Endothelial cell of umbilical vein (primary cell): Measurements from ENCODE around the gene PRKCZ. TPM values are rescaled to one million over a fixed set of nuclear protein-coding genes. Genes with fewer than 3 reads are reported as not detected.

ENCODE experiments used
- Bru-seq: library from RNA; stranded (reverse); fragments of 400-500 nt; gene quantifications from one replicate; lab custom pipeline; 2021; lab: Mats Ljungman, UMichigan
- BruChase-seq, 2 experiments: library from RNA; stranded (reverse); fragments of 400-500 nt; gene quantifications; one replicate each; lab custom pipeline; 2021; lab: Mats Ljungman, UMichigan
- BruUV-seq: library from RNA; stranded (reverse); fragments of 400-500 nt; replicated peaks from 2 replicates; lab custom pipeline; 2021; lab: Mats Ljungman, UMichigan
- CTCF ChIA-PET: fragments of 300-600, 350-600 bp; sonication (Branson Sonifier 250); formaldehyde crosslinking; loops from one replicate; lab custom pipeline; 2021; ENCODE audit warnings: antibody characterized with exemption, inconsistent platforms; lab: Charles Lee
- POLR2A ChIA-PET: fragments of 300-600, 350-600 bp; sonication (Branson Sonifier 250); formaldehyde crosslinking; loops from one replicate; lab custom pipeline; 2021; ENCODE audit warnings: antibody characterized with exemption, inconsistent platforms; lab: Charles Lee
- DNase-seq: peaks from one replicate; pipeline ENCODE4 v3.0.0-alpha.2; 2011; ENCODE audit warnings: low read depth, low spot score
- FAIRE-seq: peaks from 2 replicates; lab custom pipeline; 2011; peaks lifted over from hg19 to GRCh38; lab: Jason Lieb, UNC
- H2AFZ ChIP-seq: 2 replicates; pipeline ENCODE4 v1.6.0; 2012; ENCODE audit warnings: low read depth, low read length, control low read depth, inconsistent platforms
- H3K27ac ChIP-seq: 2 replicates; pipeline ENCODE4 v1.5.1; 2011; ENCODE audit warnings: low read depth, mild to moderate bottlenecking, control low read depth, low read length, moderate library complexity; ENCODE audit not compliant: insufficient read depth
- H3K27me3 ChIP-seq, 2 experiments: 2 replicates each; pipeline versions ENCODE4 v1.6.0 to v1.6.1; 2011; ENCODE audit warnings: low read length in 2 of 2, mixed read lengths in 1 of 2; ENCODE audit not compliant: control insufficient read depth in 2 of 2, insufficient read depth in 2 of 2
- H3K36me3 ChIP-seq, 2 experiments: 2 replicates in 1 of 2; 3 replicates in 1 of 2; pipeline ENCODE4 v1.5.1; 2011; ENCODE audit warnings: low read length in 2 of 2, mild to moderate bottlenecking in 1 of 2, moderate library complexity in 1 of 2; ENCODE audit not compliant: control insufficient read depth in 2 of 2, insufficient read depth in 2 of 2; ENCODE audit errors: extremely low read depth in 1 of 2
- H3K4me1 ChIP-seq: 3 replicates; pipeline ENCODE4 v1.5.1; 2011; ENCODE audit warnings: mild to moderate bottlenecking, low read length; ENCODE audit not compliant: control insufficient read depth, insufficient read depth; ENCODE audit errors: extremely low read depth
- H3K4me2 ChIP-seq: 2 replicates; pipeline ENCODE4 v1.6.1; 2011; ENCODE audit warnings: low read length, control low read depth, mixed read lengths; ENCODE audit not compliant: insufficient read depth
- H3K4me3 ChIP-seq, 3 experiments: fragments of 200-600 bp in 1 of 3; sonication (generic), shearing (Covaris generic) in 1 of 3; replicated peaks in 1 of 3; 2 replicates each; pipeline ENCODE4 v1.5.1; 2011 to 2016; ENCODE audit warnings: control low read depth in 3 of 3, low read length in 3 of 3, mild to moderate bottlenecking in 2 of 3, inconsistent platforms in 1 of 3, low read depth in 1 of 3, moderate library complexity in 1 of 3; ENCODE audit not compliant: insufficient read depth in 1 of 3
- H3K79me2 ChIP-seq: 2 replicates; pipeline ENCODE4 v1.6.0; 2012; ENCODE audit warnings: low read length, inconsistent platforms; ENCODE audit not compliant: control insufficient read depth, insufficient read depth
- H3K9ac ChIP-seq: replicated peaks from 2 replicates; pipeline ENCODE3; 2011; ENCODE audit warnings: low read length, control low read depth; ENCODE audit not compliant: insufficient read depth; ENCODE audit errors: extremely low read depth
- H3K9me1 ChIP-seq: replicated peaks from 3 replicates; pipeline ENCODE4 v1.6.0; 2011; ENCODE audit warnings: mild to moderate bottlenecking, low read length; ENCODE audit not compliant: control insufficient read depth, insufficient read depth; ENCODE audit errors: extremely low read depth
- H3K9me3 ChIP-seq: replicated peaks from 2 replicates; pipeline ENCODE4 v1.5.1; 2012; ENCODE audit warnings: low read length, inconsistent platforms; ENCODE audit not compliant: control insufficient read depth, insufficient read depth
- H4K20me1 ChIP-seq: replicated peaks from 2 replicates; pipeline ENCODE3; 2011; ENCODE audit warnings: mild to moderate bottlenecking, low read length; ENCODE audit not compliant: control insufficient read depth, insufficient read depth; ENCODE audit errors: extremely low read depth
- CTCF ChIP-seq, 2 donors: IDR thresholded peaks; 1 replicate in 1 of 2; 2 replicates in 1 of 2; pipeline ENCODE4 v1.5.1; 2011; ENCODE audit warnings: low read length in 2 of 2, mild to moderate bottlenecking in 2 of 2, moderate library complexity in 2 of 2, control low read depth in 1 of 2, inconsistent platforms in 1 of 2, low read depth in 1 of 2; ENCODE audit not compliant: insufficient read depth in 1 of 2; ENCODE audit errors: extremely low read depth in 1 of 2
- EZH2 ChIP-seq: IDR thresholded peaks from 2 replicates; pipeline ENCODE4 v1.6.1; 2012; ENCODE audit warnings: borderline replicate concordance, low read depth, mild to moderate bottlenecking, moderate library complexity, low read length, inconsistent platforms; ENCODE audit not compliant: severe bottlenecking
- FOS ChIP-seq: IDR thresholded peaks from 2 replicates; pipeline ENCODE4 v1.6.1; 2011; ENCODE audit warnings: mild to moderate bottlenecking, low read length, moderate library complexity, borderline replicate concordance; ENCODE audit not compliant: insufficient read depth
- GATA2 ChIP-seq: IDR thresholded peaks from 2 replicates; pipeline ENCODE4 v1.7.0; 2011; ENCODE audit warnings: low read depth, mild to moderate bottlenecking, moderate library complexity, mixed read lengths, low read length; ENCODE audit not compliant: insufficient read length, insufficient read depth
- JUN ChIP-seq: IDR thresholded peaks from 2 replicates; pipeline ENCODE4 v1.6.1; 2011; ENCODE audit warnings: borderline replicate concordance, low read depth; ENCODE audit not compliant: insufficient read length, insufficient read depth
- MAX ChIP-seq: IDR thresholded peaks from 2 replicates; pipeline ENCODE4 v1.6.1; 2011; ENCODE audit not compliant: insufficient read depth, insufficient read length
- MYC ChIP-seq: IDR thresholded peaks from one replicate; pipeline ENCODE4 v1.6.1; 2011; ENCODE audit warnings: mild to moderate bottlenecking, low read depth, low read length
- POLR2A ChIP-seq: IDR thresholded peaks from 2 replicates; pipeline ENCODE4 v1.6.1; 2012; ENCODE audit warnings: low read depth, mild to moderate bottlenecking, control low read depth, low read length
- POLR2AphosphoS5 ChIP-seq: IDR thresholded peaks from 2 replicates; pipeline ENCODE4 v1.6.1; 2012; ENCODE audit warnings: low read depth, mild to moderate bottlenecking, control low read depth, low read length, moderate library complexity; ENCODE audit not compliant: insufficient read depth
- dilution Hi-C: fragments of 300-500 bp; cut with MboI; formaldehyde crosslinking; loops from one replicate; pipeline ENCODE4 v1.15.0; 2019; ENCODE audit warnings: low sequenced_read_pairs; ENCODE audit not compliant: extremely low pct_ligation_motif_present
- intact Hi-C: fragments of 100-400 bp; cut with micrococcal nuclease; formaldehyde crosslinking; loops from one replicate; pipeline ENCODE4 v1.10.0; 2022
- long read RNA-seq: library from polyadenylated mRNA; stranded (forward); transcript quantifications from one replicate; pipeline ENCODE4 v2.0.0, GENCODE V29; 2021
- polyA minus RNA-seq, 3 experiments: library from RNA; depleted of rRNA, polyadenylated mRNA; stranded (reverse); fragments of >200 nt; gene quantifications; 1 replicate in 1 of 3; 2 replicates in 2 of 3; pipeline ENCODE4 v1.2.3, GENCODE V29; 2011
- polyA plus RNA-seq, 4 experiments: library from polyadenylated mRNA; depleted of rRNA in 3 of 4; stranded (reverse) in 3 of 4; unstranded in 1 of 4; fragments of >200 nt; gene quantifications; 2 replicates each; pipeline versions ENCODE4 v1.2.1 to v1.2.3, GENCODE V29; 2011 to 2012; ENCODE audit warnings: missing spikeins in 1 of 4
- total RNA-seq: library from RNA; stranded (reverse); gene quantifications from 2 replicates; pipeline ENCODE4 v1.2.3, GENCODE V29; 2021

The PRKCZ gene
- total RNA-seq (0.44 and 1.7 TPM in 2 replicates), polyA plus RNA-seq (0.11 and 0.22 TPM in 2 replicates), polyA minus RNA-seq (0.57 TPM in 1 of 2 replicates, not detected in the other), Bru-seq, nascent RNA (percentile 14 among the genes with signal in this experiment), BruChase-seq, experiment 1, labeled RNA remaining after a 6-hour chase (percentile 11 among the genes with signal in this experiment), BruChase-seq, experiment 2, labeled RNA remaining after a 2-hour chase (percentile 14 among the genes with signal in this experiment)
- polyA plus RNA-seq (2011; cell fraction: cytosol; rRNA removed), result 0.14 and 0.25 TPM in 2 replicates
- 0.38 and 0.76 TPM in 2 replicates for polyA plus RNA-seq (2011; cell fraction: nucleus; rRNA removed)
- polyA plus RNA-seq (2012), result 0.15 and 0.53 TPM in 2 replicates
- polyA minus RNA-seq (2011; cell fraction: cytosol; rRNA and poly(A)+ RNA removed), result 5.8 TPM
- polyA minus RNA-seq (2011; cell fraction: nucleus; rRNA and poly(A)+ RNA removed), result not detected in 2 replicates
- long read RNA-seq, partial matches to known transcripts, result 1 of 1 reads
- long read RNA-seq, other reads (novel, unspliced or antisense), result 0 of 1 reads

- peaks cover 28% of the 10 kb centered on the region in 2 experiments for H3K27me3 ChIP-seq
- H3K9ac ChIP-seq, result no peak within 1 kb of the TSS
- no peak for DNase-seq
- H3K4me1 ChIP-seq, result no peaks in the 10 kb centered on the region
- H3K79me2 ChIP-seq, result no peaks in the 10 kb centered on the region
- ChIA-PET CTCF (interaction anchor here (1.8 kb wide), 1 partner anchor 89 kb away, joined by 7 read pairs; no protein-coding TSS in a partner anchor), POLR2A (no interaction called here)
- no peaks in the 10 kb centered on the region for H4K20me1 ChIP-seq
- no peaks in the 10 kb centered on the region for H3K36me3 ChIP-seq
- dilution Hi-C loops (no loop called here), intact Hi-C loops (no loop called here)
- no peaks in the 10 kb centered on the region for H3K9me3 ChIP-seq
- TF ChIP-seq POLR2AphosphoS5, result no peak
- TF ChIP-seq GATA2, result no peak
- no peak for TF ChIP-seq FOS
- TF ChIP-seq MYC, result no peak
- no peak for TF ChIP-seq MAX
- TF ChIP-seq POLR2A, result no peak
- no peak for TF ChIP-seq EZH2
- no peak for TF ChIP-seq CTCF (IDR thresholded peaks at IDR 0.05; ENCODE audit: extremely low read depth in 1 of 2, insufficient read depth in 1 of 2, low read depth in 1 of 2, low read length in 2 of 2)
- TF ChIP-seq JUN, result no peak
- H2AFZ ChIP-seq, result no peak within 1 kb of the TSS
- H3K4me3 ChIP-seq, result peak within 1 kb of the TSS in 1 of 3 experiments; percentile 11
- H3K27ac ChIP-seq, result no peak within 1 kb of the TSS
- no peaks in the 10 kb centered on the region for H3K9me1 ChIP-seq
- H3K4me2 ChIP-seq, result peak within 1 kb of the TSS; percentile 32
- no peak for FAIRE-seq
- no TSS peak for BruUV-seq
Measured at GRCh38 chr1:2049718-2050431, at the start of gene PRKCZ. Gene PRKCZ, plus strand, starts transcription at chr1:2050411. Its CDS starts 220 bp downstream, at chr1:2050631.
